H9 (cell line): ENCODE data around the gene SH3RF2. TPM values are rescaled to one million over a fixed set of nuclear protein-coding genes. Genes with fewer than 3 reads are reported as not detected.

Source experiments
- DNase-seq: peaks from one replicate; pipeline ENCODE4 v3.0.0-alpha.2; 2017
- H2AFZ ChIP-seq: one replicate; pipeline ENCODE4 v1.6.1; 2013; ENCODE audit warnings: mild to moderate bottlenecking, low read length, control low read depth, moderate library complexity
- H2AK5ac ChIP-seq: 2 replicates; pipeline ENCODE4 v1.6.1; 2013; ENCODE audit warnings: low read length, control low read depth, mixed read lengths; ENCODE audit not compliant: insufficient read length
- H2BK120ac ChIP-seq: one replicate; pipeline ENCODE4 v1.6.1; 2013; ENCODE audit warnings: low read depth, mild to moderate bottlenecking, low read length, control low read depth, inconsistent platforms; ENCODE audit not compliant: poor library complexity, severe bottlenecking
- H2BK12ac ChIP-seq: 2 replicates; pipeline ENCODE4 v1.6.1; 2013; ENCODE audit warnings: low read length, control low read depth, mixed read lengths, low read depth; ENCODE audit not compliant: insufficient read length
- H2BK15ac ChIP-seq: 2 replicates; pipeline ENCODE4 v1.6.1; 2013; ENCODE audit warnings: low read depth, low read length, control low read depth
- H2BK20ac ChIP-seq: one replicate; pipeline ENCODE4 v1.6.1; 2013; ENCODE audit warnings: low read depth, mild to moderate bottlenecking, low read length, control low read depth, inconsistent platforms; ENCODE audit not compliant: poor library complexity, severe bottlenecking
- H2BK5ac ChIP-seq: 2 replicates; pipeline ENCODE4 v1.6.1; 2013; ENCODE audit warnings: low read length, control low read depth, mixed read lengths; ENCODE audit not compliant: insufficient read length
- H3K14ac ChIP-seq: 2 replicates; pipeline ENCODE4 v1.6.1; 2013; ENCODE audit warnings: low read length, control low read depth; ENCODE audit not compliant: insufficient read depth
- H3K18ac ChIP-seq: 2 replicates; pipeline ENCODE4 v1.6.1; 2013; ENCODE audit warnings: low read depth, mild to moderate bottlenecking, mixed read lengths, low read length, control low read depth; ENCODE audit not compliant: insufficient read length
- H3K23ac ChIP-seq: 2 replicates; pipeline ENCODE4 v1.6.1; 2013; ENCODE audit warnings: low read length, control low read depth, mixed read lengths, low read depth; ENCODE audit not compliant: insufficient read length
- H3K23me2 ChIP-seq: 2 replicates; pipeline ENCODE4 v1.6.1; 2013; ENCODE audit warnings: low read depth, mild to moderate bottlenecking, mixed read lengths, low read length, control low read depth; ENCODE audit not compliant: insufficient read length, poor library complexity, severe bottlenecking
- H3K27ac ChIP-seq: 2 replicates; pipeline ENCODE4 v1.5.1; 2013; ENCODE audit warnings: low read length, control low read depth, mixed read lengths, low read depth; ENCODE audit not compliant: insufficient read length
- H3K27me3 ChIP-seq: 2 replicates; pipeline ENCODE4 v1.6.1; 2013; ENCODE audit warnings: low read length, control low read depth, inconsistent platforms; ENCODE audit not compliant: insufficient read depth
- H3K4ac ChIP-seq: 2 replicates; pipeline ENCODE4 v1.6.1; 2013; ENCODE audit warnings: low read depth, mild to moderate bottlenecking, control low read depth, inconsistent platforms, low read length, moderate library complexity
- H3K4me1 ChIP-seq: 2 replicates; pipeline ENCODE4 v1.6.1; 2013; ENCODE audit warnings: low read length, control low read depth, inconsistent platforms; ENCODE audit not compliant: insufficient read depth
- H3K4me2 ChIP-seq: 2 replicates; pipeline ENCODE4 v1.6.1; 2013; ENCODE audit warnings: low read length, control low read depth, mixed read lengths; ENCODE audit not compliant: insufficient read length, insufficient read depth
- H3K56ac ChIP-seq: 2 replicates; pipeline ENCODE4 v1.6.1; 2013; ENCODE audit warnings: low read depth, mild to moderate bottlenecking, mixed read lengths, low read length, control low read depth; ENCODE audit not compliant: insufficient read length
- H3K79me1 ChIP-seq: 2 replicates; pipeline ENCODE4 v1.6.1; 2013; ENCODE audit warnings: low read depth, mild to moderate bottlenecking, moderate library complexity, low read length, control low read depth, inconsistent platforms; ENCODE audit not compliant: insufficient read depth, poor library complexity, severe bottlenecking
- H3K79me2 ChIP-seq: 2 replicates; pipeline ENCODE4 v1.6.1; 2013; ENCODE audit warnings: low read length, control low read depth, inconsistent platforms; ENCODE audit not compliant: insufficient read depth
- H3K9ac ChIP-seq: 2 replicates; pipeline ENCODE4 v1.6.1; 2013; ENCODE audit warnings: low read length, control low read depth, mixed read lengths; ENCODE audit not compliant: insufficient read length; ENCODE audit errors: extremely low read depth
- H3K9me3 ChIP-seq: one replicate; pipeline ENCODE4 v1.6.1; 2013; ENCODE audit warnings: low read depth, low read length, inconsistent platforms; ENCODE audit not compliant: control insufficient read depth
- H3T11ph ChIP-seq: one replicate; pipeline ENCODE4 v1.6.1; 2013; ENCODE audit warnings: mild to moderate bottlenecking, low read length, control low read depth, inconsistent platforms
- H4K20me1 ChIP-seq: one replicate; pipeline ENCODE4 v1.6.1; 2013; ENCODE audit not compliant: control insufficient read depth, insufficient read length, insufficient read depth
- H4K5ac ChIP-seq: 2 replicates; pipeline ENCODE4 v1.6.1; 2013; ENCODE audit warnings: low read depth, mild to moderate bottlenecking, mixed read lengths, low read length, control low read depth; ENCODE audit not compliant: insufficient read length
- H4K8ac ChIP-seq: replicated peaks from 2 replicates; pipeline ENCODE4 v1.6.1; 2013; ENCODE audit warnings: low read length, control low read depth, mixed read lengths, low read depth; ENCODE audit not compliant: insufficient read length
- H4K91ac ChIP-seq: 2 replicates; pipeline ENCODE4 v1.6.1; 2013; ENCODE audit warnings: low read depth, mild to moderate bottlenecking, moderate library complexity, mixed read lengths, low read length, control low read depth; ENCODE audit not compliant: insufficient read length
- H3K27ac Mint-ChIP-seq, 3 experiments: 2 replicates in 2 of 3; 3 replicates in 1 of 3; pipeline ENCODE4 v1.8.0; 2020 to 2021; ENCODE audit warnings: mixed read lengths in 3 of 3, mild to moderate bottlenecking in 1 of 3, moderate library complexity in 1 of 3
- H3K27me3 Mint-ChIP-seq: 2 replicates; pipeline ENCODE4 v1.8.0; 2021; ENCODE audit warnings: low read depth, mild to moderate bottlenecking, moderate library complexity, mixed read lengths
- H3K36me3 Mint-ChIP-seq, 3 experiments: 2 replicates in 2 of 3; 3 replicates in 1 of 3; pipeline ENCODE4 v1.8.0; 2020 to 2021; ENCODE audit warnings: low read depth in 3 of 3, mixed read lengths in 3 of 3; ENCODE audit not compliant: insufficient read depth in 1 of 3
- H3K4me1 Mint-ChIP-seq, 2 experiments: 2 replicates each; pipeline ENCODE4 v1.8.0; 2020; ENCODE audit warnings: mixed read lengths in 2 of 2
- H3K4me3 Mint-ChIP-seq, 2 experiments: 2 replicates in 1 of 2; 3 replicates in 1 of 2; pipeline ENCODE4 v1.8.0; 2020 to 2021; ENCODE audit warnings: mild to moderate bottlenecking in 2 of 2, mixed read lengths in 2 of 2, moderate library complexity in 1 of 2
- H3K9me3 Mint-ChIP-seq, 2 experiments: 2 replicates in 1 of 2; 3 replicates in 1 of 2; pipeline ENCODE4 v1.8.0; 2020; ENCODE audit warnings: mild to moderate bottlenecking in 2 of 2, mixed read lengths in 2 of 2, moderate library complexity in 1 of 2
- WGBS: extraction: QIAGEN DNeasy Blood & Tissue Kit; methylation state at CpG from one replicate; pipeline ENCODE4 v1.1.7; 2013; ENCODE audit warnings: missing lambda C conversion rate, low lambda C conversion rate, mixed read lengths; ENCODE audit not compliant: insufficient read length; ENCODE audit errors: extremely low coverage; 5-methylcytosine and 5-hydroxymethylcytosine counted together
- total RNA-seq: library from RNA; stranded (reverse); gene quantifications from 2 replicates; pipeline ENCODE4 v1.2.1, GENCODE V29; 2021
- TF ChIP-seq, protein P1 (sequence below): fragments of 200-600 bp; sonication (generic); conservative IDR thresholded peaks from 3 replicates; pipeline ENCODE4 v1.8.0; 2021; ENCODE audit warnings: antibody characterized with exemption, mild to moderate bottlenecking

The SH3RF2 gene
- total RNA-seq, 1 experiment from 2014 or later, result 0.66 TPM

DNA sequence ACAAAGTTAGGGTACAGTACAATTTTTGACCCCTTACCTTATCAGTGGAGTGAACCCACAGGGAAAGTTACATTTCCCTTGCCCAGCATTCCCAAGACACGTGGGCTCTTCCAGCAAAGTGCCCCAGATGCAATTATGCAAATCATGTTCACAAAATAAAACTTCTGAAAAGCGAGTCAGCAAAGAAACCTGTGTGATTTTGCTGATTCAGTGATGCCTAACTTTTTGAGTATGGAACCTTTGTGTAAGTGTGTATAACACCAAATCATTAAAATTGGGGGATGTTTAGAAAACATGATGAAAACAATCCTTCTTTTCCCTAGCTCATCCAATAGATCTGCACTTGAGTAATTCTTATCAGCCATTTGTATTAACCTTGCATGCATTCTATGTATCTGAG lies 52.6 kb downstream of the SH3RF2 start:
- Histone ChIP-seq H2BK12ac (no peak overlapping the region), H2BK15ac (no peak overlapping the region), H3K79me1 (no peaks in the 10 kb centered on the region), H2AK5ac (no peak overlapping the region), H3K4me1 (no peaks in the 10 kb centered on the region), H2BK120ac (no peak overlapping the region), H4K8ac (no peak overlapping the region), H3K9me3 (no peaks in the 10 kb centered on the region), H3K79me2 (no peaks in the 10 kb centered on the region), H2BK5ac (no peak overlapping the region), H3K27me3 (no peaks in the 10 kb centered on the region), H3K23ac (no peak overlapping the region), H4K20me1 (no peaks in the 10 kb centered on the region), H3K27ac (no peak overlapping the region), H3K9ac (no peak overlapping the region), H2BK20ac (no peak overlapping the region), H3K14ac (no peak overlapping the region), H3K4me2 (no peak overlapping the region), H3K23me2 (no peaks in the 10 kb centered on the region), H3T11ph (no peak overlapping the region), H4K5ac (no peak overlapping the region), H3K4ac (no peak overlapping the region), H3K18ac (no peak overlapping the region), H2AFZ (no peak overlapping the region), H3K56ac (no peak overlapping the region), H4K91ac (no peak overlapping the region)
- no peak overlapping the region for H3K4me3 Mint-ChIP-seq
- H3K4me1 Mint-ChIP-seq, result no peaks in the 10 kb centered on the region
- no peak for DNase-seq
- H3K27me3 Mint-ChIP-seq, result no peaks in the 10 kb centered on the region
- H3K27ac Mint-ChIP-seq, result no peak overlapping the region
- peaks cover 14 to 17% of the 10 kb centered on the region in 2 experiments for H3K9me3 Mint-ChIP-seq
- peaks cover 11 to 18% (median 13%) of the 10 kb centered on the region in 3 experiments for H3K36me3 Mint-ChIP-seq
- TF ChIP-seq, protein P1, sequence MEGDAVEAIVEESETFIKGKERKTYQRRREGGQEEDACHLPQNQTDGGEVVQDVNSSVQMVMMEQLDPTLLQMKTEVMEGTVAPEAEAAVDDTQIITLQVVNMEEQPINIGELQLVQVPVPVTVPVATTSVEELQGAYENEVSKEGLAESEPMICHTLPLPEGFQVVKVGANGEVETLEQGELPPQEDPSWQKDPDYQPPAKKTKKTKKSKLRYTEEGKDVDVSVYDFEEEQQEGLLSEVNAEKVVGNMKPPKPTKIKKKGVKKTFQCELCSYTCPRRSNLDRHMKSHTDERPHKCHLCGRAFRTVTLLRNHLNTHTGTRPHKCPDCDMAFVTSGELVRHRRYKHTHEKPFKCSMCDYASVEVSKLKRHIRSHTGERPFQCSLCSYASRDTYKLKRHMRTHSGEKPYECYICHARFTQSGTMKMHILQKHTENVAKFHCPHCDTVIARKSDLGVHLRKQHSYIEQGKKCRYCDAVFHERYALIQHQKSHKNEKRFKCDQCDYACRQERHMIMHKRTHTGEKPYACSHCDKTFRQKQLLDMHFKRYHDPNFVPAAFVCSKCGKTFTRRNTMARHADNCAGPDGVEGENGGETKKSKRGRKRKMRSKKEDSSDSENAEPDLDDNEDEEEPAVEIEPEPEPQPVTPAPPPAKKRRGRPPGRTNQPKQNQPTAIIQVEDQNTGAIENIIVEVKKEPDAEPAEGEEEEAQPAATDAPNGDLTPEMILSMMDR, result no peak
- no CpG with 5 or more reads among the region's 2 CpGs for WGBS
